HG02981 (cell line): ENCODE data around the gene MYO5B.

Source experiments
- ATAC-seq: cut with Tn5 transposase; IDR thresholded peaks from one replicate; pipeline ENCODE4 v1.9.1; 2021; ENCODE audit warnings: mild to moderate bottlenecking, moderate library complexity; ENCODE audit not compliant: unreplicated experiment

The MYO5B gene

DNA sequence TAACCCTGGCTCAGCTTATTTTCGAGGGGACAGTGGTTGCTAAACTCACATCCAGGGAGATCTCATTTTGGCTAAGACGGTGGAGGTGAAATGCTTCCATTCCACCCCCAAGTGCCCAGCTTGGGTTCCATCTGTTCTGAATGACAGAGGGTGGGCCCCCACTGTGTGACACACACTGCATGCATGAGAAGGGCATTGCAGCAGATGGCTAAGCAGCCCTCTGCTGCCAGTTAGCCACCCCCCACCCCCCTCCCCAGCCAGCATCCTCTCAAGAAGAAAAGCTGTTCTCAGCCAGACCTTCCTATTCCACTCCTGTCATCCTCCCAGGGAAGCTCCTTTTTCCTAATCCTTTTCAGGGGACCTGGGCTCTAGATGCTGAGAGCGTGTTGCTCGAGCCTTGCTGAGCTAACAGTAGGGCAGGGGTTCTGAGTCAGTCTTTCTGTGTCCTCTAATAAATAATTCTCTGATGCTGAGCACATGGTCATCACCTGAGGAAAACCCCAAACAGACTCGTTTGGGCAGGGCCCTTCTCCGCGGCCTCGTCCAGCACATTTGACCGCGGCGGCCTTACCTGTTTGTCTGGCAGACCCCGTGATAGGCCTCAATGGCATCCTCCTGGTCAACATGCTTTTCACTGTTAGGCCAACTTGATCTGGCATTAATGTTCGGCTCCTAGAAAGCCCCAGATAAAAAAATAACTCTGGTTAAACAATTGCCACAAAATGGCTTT is 332.1 kb downstream of the MYO5B start:
- no peak for ATAC-seq

DNA sequence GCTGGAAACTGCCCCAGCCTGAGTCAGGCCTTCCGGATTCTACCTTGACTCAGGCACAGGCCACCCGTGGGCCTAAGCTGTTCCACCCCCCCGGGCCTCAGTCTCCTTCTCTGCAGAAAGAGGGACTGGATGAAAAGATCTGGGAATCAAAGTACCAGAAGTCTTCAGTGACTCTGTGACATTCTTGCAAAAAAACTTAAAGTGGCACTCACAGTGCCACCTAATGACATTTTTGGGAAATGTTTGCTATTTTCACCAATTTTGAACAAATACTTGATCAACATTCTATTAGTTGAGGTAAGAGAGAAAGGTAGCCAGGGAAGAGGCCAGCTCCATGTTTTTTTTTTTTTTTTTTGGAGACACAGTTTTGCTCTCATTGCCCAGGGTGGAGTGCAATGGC is 333.3 kb downstream of the MYO5B start:
- ATAC-seq, result no peak

DNA sequence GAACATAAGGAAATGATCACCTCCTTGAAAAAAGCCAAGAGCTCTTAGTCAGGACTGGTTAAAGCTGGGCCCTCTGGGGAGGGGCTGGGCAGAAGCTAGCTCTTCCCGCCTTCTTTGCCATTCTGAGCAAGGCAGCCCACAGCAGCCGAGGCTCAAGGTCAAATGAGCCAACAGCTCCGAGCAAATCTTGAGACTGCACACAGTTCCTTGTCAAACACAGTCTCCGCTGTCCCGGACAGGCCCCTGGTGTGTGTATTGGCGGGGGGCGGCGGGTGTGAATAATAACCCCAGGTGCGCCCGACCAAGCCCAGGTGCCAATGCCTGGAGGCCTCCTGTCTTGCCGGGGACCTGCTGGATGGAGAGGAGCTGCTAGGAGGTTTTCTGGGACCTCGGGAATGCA is 335.2 kb downstream of the MYO5B start:
- ATAC-seq, result no peak

- no peak for ATAC-seq
Observed at GRCh38 chr18:49859021-49859359, 336.0 kb downstream of the MYO5B start.

GRCh38 chr18:49858309-49859020 is 336.5 kb downstream of the MYO5B start:
- ATAC-seq, result no peak

GRCh38 chr18:49857708-49858107 is 337.2 kb downstream of the MYO5B start:
- no peak for ATAC-seq

GRCh38 chr18:49856496-49856895 is 338.5 kb downstream of the MYO5B start:
- no peak for ATAC-seq

GRCh38 chr18:49855711-49856415 is 339.1 kb downstream of the MYO5B start:
- no peak for ATAC-seq

DNA sequence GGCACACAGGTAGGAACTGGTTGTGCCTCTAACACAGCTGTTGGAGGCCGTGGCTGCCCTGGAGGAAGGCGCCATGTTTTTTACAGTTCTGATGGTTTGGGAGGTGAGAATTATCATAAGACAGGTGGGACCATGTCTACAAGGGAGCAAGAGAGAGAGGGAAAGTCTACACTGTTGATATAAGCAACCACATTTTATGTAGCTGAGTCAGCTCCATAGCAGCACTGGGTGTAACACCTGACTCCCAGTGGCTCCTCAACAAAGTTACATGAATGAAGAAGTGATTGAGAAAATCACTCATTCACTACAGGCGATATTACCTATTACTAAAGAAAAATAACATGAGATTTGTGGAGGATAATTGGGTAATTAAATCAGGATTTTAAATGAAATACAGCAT is 340.3 kb downstream of the MYO5B start:
- no peak for ATAC-seq

GRCh38 chr18:49853436-49853835 is 341.5 kb downstream of the MYO5B start:
- no peak for ATAC-seq

DNA sequence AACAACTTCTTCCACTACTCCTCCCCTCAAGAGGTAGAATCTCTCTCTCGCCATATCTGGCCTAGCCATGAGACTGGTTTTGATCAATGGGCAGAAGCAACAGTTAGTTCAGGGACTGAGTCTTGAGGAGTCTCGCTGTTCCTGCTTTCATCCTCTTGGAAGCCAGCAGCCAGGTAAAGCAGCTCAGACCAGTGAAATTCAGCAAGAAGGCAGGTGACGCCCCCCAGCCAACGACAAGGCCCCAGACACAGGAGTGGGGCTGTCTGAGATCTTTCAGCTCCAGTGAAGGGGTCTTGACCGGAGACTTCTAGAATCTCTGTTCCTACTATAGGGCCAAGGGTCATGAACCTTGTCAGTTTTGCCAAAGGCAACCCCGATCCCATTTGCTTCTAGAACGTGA is 341.9 kb downstream of the MYO5B start:
- no peak for ATAC-seq

DNA sequence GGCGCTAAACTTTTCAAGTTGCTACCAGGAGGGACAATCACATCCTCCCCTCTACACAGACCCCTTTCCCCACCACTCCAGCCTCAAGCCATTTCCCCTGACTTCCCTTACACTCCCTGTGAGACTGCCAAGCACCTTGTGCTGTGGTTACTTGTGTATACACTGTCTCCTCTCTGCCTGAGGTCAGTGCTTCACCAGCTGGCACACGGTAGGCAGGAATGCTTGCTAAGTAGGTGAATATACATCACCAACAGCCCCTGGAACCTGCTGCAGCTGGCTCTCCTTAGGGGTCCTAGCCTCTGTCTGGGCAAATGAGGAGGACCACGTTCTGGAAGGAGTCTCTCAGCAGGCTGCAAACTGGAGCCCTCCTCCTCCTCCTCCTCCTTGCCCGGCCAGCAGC is 343.3 kb downstream of the MYO5B start:
- no peak for ATAC-seq

DNA sequence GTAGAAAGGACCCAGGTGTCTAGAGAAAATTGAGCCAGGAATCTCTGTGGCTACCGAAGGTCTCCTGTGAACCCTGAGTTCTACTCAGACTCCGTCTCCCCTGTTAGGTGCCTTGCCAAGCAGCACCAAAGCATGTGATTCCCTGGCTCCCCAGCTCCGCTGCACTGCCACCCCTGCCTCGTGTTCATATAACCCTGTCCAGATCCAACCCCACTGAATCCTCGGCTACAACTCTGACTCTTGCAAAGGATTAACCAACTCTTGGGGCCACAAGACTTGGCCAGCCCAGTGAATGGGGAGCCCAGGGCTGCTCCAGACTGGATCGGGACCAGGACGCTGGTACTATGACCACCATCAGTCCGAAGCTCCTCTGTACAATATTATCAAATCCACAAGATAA is 344.3 kb downstream of the MYO5B start:
- ATAC-seq, result no peak

- no peak for ATAC-seq
Observed at GRCh38 chr18:49849331-49850217, 345.4 kb downstream of the MYO5B start.

DNA sequence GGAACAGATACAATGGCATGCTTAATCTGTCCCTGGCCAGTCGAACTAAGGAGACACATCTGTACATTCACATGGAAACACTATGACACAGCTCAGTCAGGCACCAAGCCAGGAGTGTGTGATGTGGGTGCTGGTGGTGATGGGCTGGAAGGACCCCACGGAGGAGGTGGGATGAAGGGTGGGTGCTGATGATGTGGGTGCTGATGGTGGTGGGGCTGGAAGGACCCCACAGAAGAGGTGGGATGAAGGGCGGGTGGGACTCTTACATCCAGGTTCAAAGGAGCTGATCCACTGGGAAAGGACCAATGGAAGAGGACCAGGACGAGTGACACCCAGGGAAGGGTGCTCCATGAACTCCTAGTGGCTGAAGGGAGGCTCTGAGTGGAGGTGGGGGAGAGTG is 346.8 kb downstream of the MYO5B start:
- no peak for ATAC-seq

- ATAC-seq, result no peak
Observed at GRCh38 chr18:49847524-49847923, 347.4 kb downstream of the MYO5B start.

- ATAC-seq, result no peak
Observed at GRCh38 chr18:49846718-49847470, 348.1 kb downstream of the MYO5B start.

GRCh38 chr18:49846361-49846662 is 348.6 kb downstream of the MYO5B start:
- no peak for ATAC-seq

DNA sequence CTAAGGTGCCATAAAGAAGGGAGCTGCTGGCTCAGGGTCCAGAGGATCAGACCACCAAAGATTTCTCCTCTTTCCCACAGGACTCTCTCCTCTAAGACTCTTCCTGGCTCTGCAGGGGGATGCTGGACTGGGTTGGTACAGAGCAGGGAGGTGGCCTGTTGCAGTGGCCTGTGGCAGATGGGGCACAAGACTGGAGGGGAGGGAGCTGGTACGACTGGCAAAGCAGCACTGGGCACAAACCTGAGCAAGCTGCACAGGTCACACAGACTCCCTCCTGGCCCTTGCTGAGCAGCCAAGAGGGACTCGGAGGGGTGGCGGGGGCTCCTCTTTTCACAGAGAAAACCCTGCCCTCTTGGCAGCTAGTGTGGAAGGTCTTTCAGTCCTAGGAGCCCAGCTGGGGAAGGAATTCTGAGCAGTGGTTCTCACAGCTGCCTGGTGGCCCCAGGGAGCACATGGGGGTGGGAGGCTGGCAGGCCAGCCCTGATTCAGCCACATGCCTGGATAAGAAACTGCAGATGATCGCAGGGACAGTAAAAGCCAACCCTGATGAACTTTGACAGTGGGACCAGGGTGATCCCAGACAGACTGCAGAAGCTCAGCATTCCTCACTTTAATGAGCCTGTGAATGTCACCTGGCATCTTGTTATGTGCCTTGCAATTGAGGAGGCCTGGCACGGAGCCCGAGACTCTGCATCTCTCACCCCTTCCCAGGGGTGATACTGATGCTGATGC is 349.2 kb downstream of the MYO5B start:
- no peak for ATAC-seq

DNA sequence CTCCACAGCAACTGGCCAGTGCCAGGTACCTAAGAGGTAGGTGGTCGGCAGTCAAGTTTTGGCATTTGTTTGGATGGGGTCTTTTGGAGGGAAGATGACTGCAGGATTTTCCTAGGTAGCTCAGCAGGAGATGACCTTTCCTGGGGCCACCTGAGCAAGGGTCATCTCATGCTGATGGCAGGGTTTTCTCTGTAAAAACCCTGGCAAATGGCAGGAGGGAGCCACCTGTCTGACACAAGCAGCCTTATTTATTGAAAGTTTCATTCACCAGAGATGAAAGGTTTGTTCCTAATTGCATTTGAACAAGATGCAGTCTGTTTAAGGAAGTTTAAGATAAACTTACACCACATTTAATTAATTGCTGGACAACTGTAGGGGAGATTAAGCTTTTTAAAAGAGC is 350.0 kb downstream of the MYO5B start:
- ATAC-seq, result no peak
